ENCODE data around the gene FUT7. TPM values are rescaled to one million over a fixed set of nuclear protein-coding genes. Genes with fewer than 3 reads are reported as not detected.

The FUT7 gene
- total RNA-seq, 1 donor: not detected

- TF ChIP-seq CTCF (IDR thresholded peaks at IDR 0.05; ENCODE audit: insufficient read depth, low read length): no peak
- DNase-seq (ENCODE audit: low read depth): no peak
- H3K4me3 ChIP-seq (ENCODE audit: low read depth, low read length): no peak overlapping the region
Observed at GRCh38 chr9:137032858-137033257, 970 bp upstream of the FUT7 start.

DNA sequence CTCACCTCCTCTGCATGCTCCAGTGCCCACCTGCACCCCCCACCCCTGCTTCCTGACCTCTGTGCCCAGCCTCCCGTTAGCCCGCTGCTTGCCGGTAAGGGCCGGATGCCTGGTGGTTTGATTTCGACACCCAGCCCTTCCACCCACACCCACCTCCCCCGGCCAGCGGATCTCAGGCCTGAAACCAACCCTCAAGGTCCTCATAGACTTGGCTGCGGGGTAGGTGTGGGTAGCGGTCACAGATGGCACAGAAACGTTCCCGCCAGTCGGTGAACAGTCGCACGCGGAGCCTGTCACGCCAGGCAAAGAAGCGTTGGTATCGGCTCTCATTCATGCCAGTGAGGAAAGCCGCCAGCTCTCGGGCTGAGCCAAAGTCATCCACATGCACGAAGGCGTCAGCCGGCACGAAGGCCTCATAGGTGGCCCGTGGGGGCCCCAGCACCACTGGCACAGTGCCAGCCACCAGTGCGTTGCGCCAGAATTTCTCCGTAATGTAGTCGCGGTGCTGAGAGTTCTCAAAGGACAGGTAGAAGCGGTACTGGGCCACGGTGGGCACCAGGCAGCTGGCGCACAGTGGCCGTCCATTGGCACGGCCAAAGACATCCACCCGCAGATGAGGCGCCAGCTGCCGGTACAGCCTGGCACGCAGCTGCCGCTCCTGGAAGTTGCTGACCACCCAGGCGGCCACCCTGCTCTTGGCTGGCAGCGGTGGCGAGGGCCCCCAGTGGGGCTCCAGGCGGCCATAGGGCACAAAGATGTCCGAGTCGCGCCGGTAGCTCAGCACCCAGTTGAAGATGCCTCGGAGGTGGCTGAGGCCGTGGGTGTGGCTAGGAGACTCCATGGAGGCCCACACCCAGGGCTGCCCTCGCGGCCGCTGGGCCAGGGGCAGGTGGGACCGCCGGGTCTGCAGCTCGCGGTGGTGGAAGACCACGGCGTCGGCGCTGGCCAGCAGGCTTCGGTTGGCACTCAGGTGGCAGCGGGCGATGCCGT, 1.1 kb downstream of the FUT7 start:
- no peak for DNase-seq (ENCODE audit: low read depth)
- H3K4me3 ChIP-seq (ENCODE audit: low read depth, low read length): no peak overlapping the region
- no peak for TF ChIP-seq CTCF (IDR thresholded peaks at IDR 0.05; ENCODE audit: insufficient read depth, low read length)

DNA sequence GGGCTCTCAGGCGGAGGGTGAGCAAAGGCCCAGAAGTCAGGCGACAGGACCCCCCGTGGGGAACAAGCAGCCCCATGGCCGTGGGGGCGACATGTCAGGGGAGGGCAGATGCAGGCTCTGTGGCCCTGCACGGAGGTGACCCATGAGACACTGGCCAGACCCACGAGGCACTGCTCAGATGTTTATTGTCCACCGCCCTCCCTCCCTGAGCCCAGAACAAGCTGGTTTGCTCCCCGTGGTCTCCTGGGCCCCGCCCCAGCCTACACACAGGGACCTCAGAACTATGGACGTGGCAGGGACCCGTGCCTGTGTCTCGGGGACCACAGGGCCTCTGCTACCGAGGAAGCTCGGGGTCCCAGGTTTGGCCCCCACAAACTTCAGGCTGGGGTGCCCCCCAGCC, 1.9 kb downstream of the FUT7 start:
- no peak for TF ChIP-seq CTCF (IDR thresholded peaks at IDR 0.05; ENCODE audit: insufficient read depth, low read length)
- H3K4me3 ChIP-seq (ENCODE audit: low read depth, low read length): no peak overlapping the region
- DNase-seq (ENCODE audit: low read depth): no peak

- DNase-seq (ENCODE audit: low read depth): peak; percentile 59
- peak; percentile 94 for TF ChIP-seq CTCF (IDR thresholded peaks at IDR 0.05; ENCODE audit: insufficient read depth, low read length)
- H3K4me3 ChIP-seq (ENCODE audit: low read depth, low read length): no peak overlapping the region
Observed at GRCh38 chr9:137029058-137029936, 2.6 kb downstream of the FUT7 start.

- peak; percentile 55 for TF ChIP-seq CTCF (IDR thresholded peaks at IDR 0.05; ENCODE audit: insufficient read depth, low read length)
- H3K4me3 ChIP-seq (ENCODE audit: low read depth, low read length): peak overlapping the region; percentile 68
- peak; percentile 23 for DNase-seq (ENCODE audit: low read depth)
Observed at GRCh38 chr9:137028263-137029057, 3.4 kb downstream of the FUT7 start.

All from fibroblast of the aortic adventitia (primary cell).